Measurements from ENCODE around the gene GOLGA3. TPM values are rescaled to one million over a fixed set of nuclear protein-coding genes. Genes with fewer than 3 reads are reported as not detected.

The GOLGA3 gene
- total and polyA plus RNA-seq, 2 experiments from 2014 or later, result 10.3 to 57.8 TPM

DNA sequence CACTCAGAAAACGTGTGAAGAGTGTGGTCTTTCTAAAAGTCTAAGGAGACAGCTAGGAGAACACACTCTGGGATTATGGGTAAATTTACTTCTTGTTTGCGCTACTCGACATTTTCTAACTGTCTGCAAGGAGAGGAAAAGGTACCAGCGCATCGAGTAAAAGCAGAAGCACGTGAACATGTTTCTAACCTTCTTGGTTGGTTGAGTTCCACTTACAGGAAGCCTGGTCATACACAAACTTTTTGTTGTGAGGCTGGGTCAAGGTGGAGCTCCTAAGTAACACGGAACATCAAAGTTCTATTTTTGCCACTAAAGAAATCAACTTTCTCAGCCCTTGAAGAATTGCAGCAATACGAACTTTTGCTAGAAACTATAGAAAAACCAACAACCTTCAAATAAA, 87.0 kb downstream of the GOLGA3 start:
- DNase-seq (ENCODE audit: low spot score) (no peak), ATAC-seq (no peak)
- Histone ChIP-seq H2AFZ (no peak overlapping the region), H3K79me2 (replicated peaks; ENCODE audit: insufficient read depth) (peaks cover 27% of the 10 kb centered on the region), H3K4me3 (no peak overlapping the region), H3K27ac (ENCODE audit: low read depth) (no peak overlapping the region), H3K4me1 (ENCODE audit: insufficient read depth) (no peaks in the 10 kb centered on the region), H3K27me3 (ENCODE audit: insufficient read depth) (no peaks in the 10 kb centered on the region), H3K9me2 (ENCODE audit: insufficient read depth) (no peaks in the 10 kb centered on the region), H3K36me3 (ENCODE audit: insufficient read depth) (peaks cover 37% of the 10 kb centered on the region), H3F3A (replicated peaks; ENCODE audit: low read depth) (no peaks in the 10 kb centered on the region), H3K4me2 (no peak overlapping the region), H4K20me1 (replicated peaks; ENCODE audit: insufficient read depth) (peaks cover 22% of the 10 kb centered on the region)
- H3K27me3 Mint-ChIP-seq (ENCODE audit: insufficient read depth, low read depth, poor library complexity), result peaks cover 10% of the 10 kb centered on the region
- H3K4me1 Mint-ChIP-seq, result no peaks in the 10 kb centered on the region
- TF ChIP-seq, protein P1, sequence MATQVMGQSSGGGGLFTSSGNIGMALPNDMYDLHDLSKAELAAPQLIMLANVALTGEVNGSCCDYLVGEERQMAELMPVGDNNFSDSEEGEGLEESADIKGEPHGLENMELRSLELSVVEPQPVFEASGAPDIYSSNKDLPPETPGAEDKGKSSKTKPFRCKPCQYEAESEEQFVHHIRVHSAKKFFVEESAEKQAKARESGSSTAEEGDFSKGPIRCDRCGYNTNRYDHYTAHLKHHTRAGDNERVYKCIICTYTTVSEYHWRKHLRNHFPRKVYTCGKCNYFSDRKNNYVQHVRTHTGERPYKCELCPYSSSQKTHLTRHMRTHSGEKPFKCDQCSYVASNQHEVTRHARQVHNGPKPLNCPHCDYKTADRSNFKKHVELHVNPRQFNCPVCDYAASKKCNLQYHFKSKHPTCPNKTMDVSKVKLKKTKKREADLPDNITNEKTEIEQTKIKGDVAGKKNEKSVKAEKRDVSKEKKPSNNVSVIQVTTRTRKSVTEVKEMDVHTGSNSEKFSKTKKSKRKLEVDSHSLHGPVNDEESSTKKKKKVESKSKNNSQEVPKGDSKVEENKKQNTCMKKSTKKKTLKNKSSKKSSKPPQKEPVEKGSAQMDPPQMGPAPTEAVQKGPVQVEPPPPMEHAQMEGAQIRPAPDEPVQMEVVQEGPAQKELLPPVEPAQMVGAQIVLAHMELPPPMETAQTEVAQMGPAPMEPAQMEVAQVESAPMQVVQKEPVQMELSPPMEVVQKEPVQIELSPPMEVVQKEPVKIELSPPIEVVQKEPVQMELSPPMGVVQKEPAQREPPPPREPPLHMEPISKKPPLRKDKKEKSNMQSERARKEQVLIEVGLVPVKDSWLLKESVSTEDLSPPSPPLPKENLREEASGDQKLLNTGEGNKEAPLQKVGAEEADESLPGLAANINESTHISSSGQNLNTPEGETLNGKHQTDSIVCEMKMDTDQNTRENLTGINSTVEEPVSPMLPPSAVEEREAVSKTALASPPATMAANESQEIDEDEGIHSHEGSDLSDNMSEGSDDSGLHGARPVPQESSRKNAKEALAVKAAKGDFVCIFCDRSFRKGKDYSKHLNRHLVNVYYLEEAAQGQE (IDR thresholded peaks at IDR 0.05; ENCODE audit: unreplicated experiment), result no peak
- TF ChIP-seq EZH2 (IDR thresholded peaks at IDR 0.05; ENCODE audit: low read depth, unreplicated experiment), result no peak
- no peak for TF ChIP-seq ZNF331 (CRISPR knock-in tag; IDR thresholded peaks at IDR 0.05; ENCODE audit: low read depth)
- no peak for TF ChIP-seq NANOG (IDR thresholded peaks at IDR 0.05; ENCODE audit: borderline replicate concordance)
- no peak for TF ChIP-seq ZNF114 (CRISPR knock-in tag; IDR thresholded peaks at IDR 0.05)
- TF ChIP-seq STAT1 (IDR thresholded peaks at IDR 0.05; ENCODE audit: unreplicated experiment), result no peak
- TF ChIP-seq POLR2AphosphoS5 (IDR thresholded peaks at IDR 0.05; ENCODE audit: low read depth), result no peak
- TF ChIP-seq, protein P2, sequence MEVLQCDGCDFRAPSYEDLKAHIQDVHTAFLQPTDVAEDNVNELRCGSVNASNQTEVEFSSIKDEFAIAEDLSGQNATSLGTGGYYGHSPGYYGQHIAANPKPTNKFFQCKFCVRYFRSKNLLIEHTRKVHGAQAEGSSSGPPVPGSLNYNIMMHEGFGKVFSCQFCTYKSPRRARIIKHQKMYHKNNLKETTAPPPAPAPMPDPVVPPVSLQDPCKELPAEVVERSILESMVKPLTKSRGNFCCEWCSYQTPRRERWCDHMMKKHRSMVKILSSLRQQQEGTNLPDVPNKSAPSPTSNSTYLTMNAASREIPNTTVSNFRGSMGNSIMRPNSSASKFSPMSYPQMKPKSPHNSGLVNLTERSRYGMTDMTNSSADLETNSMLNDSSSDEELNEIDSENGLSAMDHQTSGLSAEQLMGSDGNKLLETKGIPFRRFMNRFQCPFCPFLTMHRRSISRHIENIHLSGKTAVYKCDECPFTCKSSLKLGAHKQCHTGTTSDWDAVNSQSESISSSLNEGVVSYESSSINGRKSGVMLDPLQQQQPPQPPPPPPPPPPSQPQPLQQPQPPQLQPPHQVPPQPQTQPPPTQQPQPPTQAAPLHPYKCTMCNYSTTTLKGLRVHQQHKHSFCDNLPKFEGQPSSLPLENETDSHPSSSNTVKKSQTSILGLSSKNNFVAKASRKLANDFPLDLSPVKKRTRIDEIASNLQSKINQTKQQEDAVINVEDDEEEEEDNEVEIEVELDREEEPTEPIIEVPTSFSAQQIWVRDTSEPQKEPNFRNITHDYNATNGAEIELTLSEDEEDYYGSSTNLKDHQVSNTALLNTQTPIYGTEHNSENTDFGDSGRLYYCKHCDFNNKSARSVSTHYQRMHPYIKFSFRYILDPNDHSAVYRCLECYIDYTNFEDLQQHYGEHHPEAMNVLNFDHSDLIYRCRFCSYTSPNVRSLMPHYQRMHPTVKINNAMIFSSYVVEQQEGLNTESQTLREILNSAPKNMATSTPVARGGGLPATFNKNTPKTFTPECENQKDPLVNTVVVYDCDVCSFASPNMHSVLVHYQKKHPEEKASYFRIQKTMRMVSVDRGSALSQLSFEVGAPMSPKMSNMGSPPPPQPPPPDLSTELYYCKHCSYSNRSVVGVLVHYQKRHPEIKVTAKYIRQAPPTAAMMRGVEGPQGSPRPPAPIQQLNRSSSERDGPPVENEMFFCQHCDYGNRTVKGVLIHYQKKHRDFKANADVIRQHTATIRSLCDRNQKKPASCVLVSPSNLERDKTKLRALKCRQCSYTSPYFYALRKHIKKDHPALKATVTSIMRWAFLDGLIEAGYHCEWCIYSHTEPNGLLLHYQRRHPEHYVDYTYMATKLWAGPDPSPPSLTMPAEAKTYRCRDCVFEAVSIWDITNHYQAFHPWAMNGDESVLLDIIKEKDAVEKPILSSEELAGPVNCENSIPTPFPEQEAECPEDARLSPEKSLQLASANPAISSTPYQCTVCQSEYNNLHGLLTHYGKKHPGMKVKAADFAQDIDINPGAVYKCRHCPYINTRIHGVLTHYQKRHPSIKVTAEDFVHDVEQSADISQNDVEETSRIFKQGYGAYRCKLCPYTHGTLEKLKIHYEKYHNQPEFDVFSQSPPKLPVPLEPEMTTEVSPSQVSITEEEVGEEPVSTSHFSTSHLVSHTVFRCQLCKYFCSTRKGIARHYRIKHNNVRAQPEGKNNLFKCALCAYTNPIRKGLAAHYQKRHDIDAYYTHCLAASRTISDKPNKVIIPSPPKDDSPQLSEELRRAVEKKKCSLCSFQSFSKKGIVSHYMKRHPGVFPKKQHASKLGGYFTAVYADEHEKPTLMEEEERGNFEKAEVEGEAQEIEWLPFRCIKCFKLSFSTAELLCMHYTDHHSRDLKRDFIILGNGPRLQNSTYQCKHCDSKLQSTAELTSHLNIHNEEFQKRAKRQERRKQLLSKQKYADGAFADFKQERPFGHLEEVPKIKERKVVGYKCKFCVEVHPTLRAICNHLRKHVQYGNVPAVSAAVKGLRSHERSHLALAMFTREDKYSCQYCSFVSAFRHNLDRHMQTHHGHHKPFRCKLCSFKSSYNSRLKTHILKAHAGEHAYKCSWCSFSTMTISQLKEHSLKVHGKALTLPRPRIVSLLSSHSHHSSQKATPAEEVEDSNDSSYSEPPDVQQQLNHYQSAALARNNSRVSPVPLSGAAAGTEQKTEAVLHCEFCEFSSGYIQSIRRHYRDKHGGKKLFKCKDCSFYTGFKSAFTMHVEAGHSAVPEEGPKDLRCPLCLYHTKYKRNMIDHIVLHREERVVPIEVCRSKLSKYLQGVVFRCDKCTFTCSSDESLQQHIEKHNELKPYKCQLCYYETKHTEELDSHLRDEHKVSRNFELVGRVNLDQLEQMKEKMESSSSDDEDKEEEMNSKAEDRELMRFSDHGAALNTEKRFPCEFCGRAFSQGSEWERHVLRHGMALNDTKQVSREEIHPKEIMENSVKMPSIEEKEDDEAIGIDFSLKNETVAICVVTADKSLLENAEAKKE (CRISPR knock-in tag; IDR thresholded peaks at IDR 0.05), result no peak
- TF ChIP-seq, protein P3, sequence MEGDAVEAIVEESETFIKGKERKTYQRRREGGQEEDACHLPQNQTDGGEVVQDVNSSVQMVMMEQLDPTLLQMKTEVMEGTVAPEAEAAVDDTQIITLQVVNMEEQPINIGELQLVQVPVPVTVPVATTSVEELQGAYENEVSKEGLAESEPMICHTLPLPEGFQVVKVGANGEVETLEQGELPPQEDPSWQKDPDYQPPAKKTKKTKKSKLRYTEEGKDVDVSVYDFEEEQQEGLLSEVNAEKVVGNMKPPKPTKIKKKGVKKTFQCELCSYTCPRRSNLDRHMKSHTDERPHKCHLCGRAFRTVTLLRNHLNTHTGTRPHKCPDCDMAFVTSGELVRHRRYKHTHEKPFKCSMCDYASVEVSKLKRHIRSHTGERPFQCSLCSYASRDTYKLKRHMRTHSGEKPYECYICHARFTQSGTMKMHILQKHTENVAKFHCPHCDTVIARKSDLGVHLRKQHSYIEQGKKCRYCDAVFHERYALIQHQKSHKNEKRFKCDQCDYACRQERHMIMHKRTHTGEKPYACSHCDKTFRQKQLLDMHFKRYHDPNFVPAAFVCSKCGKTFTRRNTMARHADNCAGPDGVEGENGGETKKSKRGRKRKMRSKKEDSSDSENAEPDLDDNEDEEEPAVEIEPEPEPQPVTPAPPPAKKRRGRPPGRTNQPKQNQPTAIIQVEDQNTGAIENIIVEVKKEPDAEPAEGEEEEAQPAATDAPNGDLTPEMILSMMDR (conservative IDR thresholded peaks at IDR 0.05; ENCODE audit: low read depth in 2 of 2), result no peak
- TF ChIP-seq EZH2phosphoT487 (IDR thresholded peaks at IDR 0.05; ENCODE audit: unreplicated experiment), result no peak
- TF ChIP-seq CREB1 (CRISPR knock-in tag; IDR thresholded peaks at IDR 0.05; ENCODE audit: low read depth), result no peak
- no peak for TF ChIP-seq JUNB (IDR thresholded peaks at IDR 0.05; ENCODE audit: unreplicated experiment)
- TF ChIP-seq ETS1 (IDR thresholded peaks at IDR 0.05), result no peak
- no peak overlapping the region for H3K27ac Mint-ChIP-seq
- no peak overlapping the region for H3K4me3 Mint-ChIP-seq
- H3K36me3 Mint-ChIP-seq (ENCODE audit: low read depth), result peaks cover 92% of the 10 kb centered on the region
- H3K9me3 Mint-ChIP-seq, result no peaks in the 10 kb centered on the region

All from GM23338 (cell line).